Skeletal muscle tissue (tissue), 4 donors: Measurements from ENCODE around the gene IGSF9. TPM values are rescaled to one million over a fixed set of nuclear protein-coding genes. Genes with fewer than 3 reads are reported as not detected.

Source experiments
- H3K27ac ChIP-seq: one replicate; pipeline ENCODE4 v1.7.0; 2013; ENCODE audit warnings: mild to moderate bottlenecking, low read depth, low read length, inconsistent platforms
- H3K27me3 ChIP-seq, 3 donors: one replicate each; pipeline ENCODE4 v1.7.0; 2013; ENCODE audit warnings: low read length in 3 of 3; ENCODE audit not compliant: control insufficient read depth in 3 of 3, insufficient read depth in 3 of 3
- H3K36me3 ChIP-seq, 3 donors: one replicate each; pipeline ENCODE4 v1.7.0; 2013; ENCODE audit warnings: low read length in 3 of 3; ENCODE audit not compliant: control insufficient read depth in 3 of 3, insufficient read depth in 3 of 3
- H3K4me1 ChIP-seq, 3 donors: one replicate each; pipeline ENCODE4 v1.7.0; 2013; ENCODE audit warnings: low read length in 3 of 3, mild to moderate bottlenecking in 3 of 3; ENCODE audit not compliant: control insufficient read depth in 3 of 3, insufficient read depth in 3 of 3
- H3K4me3 ChIP-seq, 3 donors: one replicate each; pipeline ENCODE4 v1.7.0; 2013; ENCODE audit warnings: low read length in 3 of 3
- H3K9ac ChIP-seq, 3 donors: one replicate each; pipeline ENCODE4 v1.7.0; 2013; ENCODE audit warnings: low read length in 3 of 3, mild to moderate bottlenecking in 3 of 3, moderate library complexity in 2 of 3, low read depth in 1 of 3
- H3K9me3 ChIP-seq, 3 donors: one replicate each; pipeline ENCODE4 v1.7.0; 2013; ENCODE audit warnings: low read length in 3 of 3; ENCODE audit not compliant: control insufficient read depth in 3 of 3
- total RNA-seq: library from RNA; depleted of rRNA; stranded (reverse); fragments of >200 nt; gene quantifications from one replicate; pipeline ENCODE4 v1.2.3, GENCODE V29; 2014
- donor health status: Osteomylitis.

The IGSF9 gene
- total RNA-seq, 1 donor from 2014 or later: under 0.01 TPM

DNA sequence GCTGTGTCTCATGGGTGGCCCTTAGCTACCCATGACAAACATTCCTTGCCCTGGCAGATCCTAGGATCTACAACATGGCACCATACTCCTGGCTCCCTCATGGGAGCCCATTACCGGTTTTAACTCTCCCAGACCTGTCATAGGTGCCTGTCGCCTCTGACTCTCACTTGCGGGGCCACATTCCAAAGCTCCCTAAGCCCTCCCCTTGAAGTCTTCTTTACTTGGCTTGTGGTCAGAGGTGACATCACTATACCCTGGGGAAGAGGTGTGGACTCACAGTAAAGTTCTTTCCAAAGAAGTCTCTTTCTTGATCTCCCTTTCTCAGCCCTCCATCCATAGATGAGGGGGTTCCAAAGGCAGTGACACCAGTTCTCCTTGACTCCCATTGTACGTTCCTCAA, 14.0 kb upstream of the IGSF9 start:
- Histone ChIP-seq H3K9me3 (no peaks in the 10 kb centered on the region), H3K36me3 (no peaks in the 10 kb centered on the region), H3K4me1 (no peaks in the 10 kb centered on the region), H3K27me3 (peaks cover 0 to 4% (median 4%) of the 10 kb centered on the region in 3 donors), H3K27ac (no peak overlapping the region), H3K9ac (no peak overlapping the region), H3K4me3 (no peak overlapping the region)

DNA sequence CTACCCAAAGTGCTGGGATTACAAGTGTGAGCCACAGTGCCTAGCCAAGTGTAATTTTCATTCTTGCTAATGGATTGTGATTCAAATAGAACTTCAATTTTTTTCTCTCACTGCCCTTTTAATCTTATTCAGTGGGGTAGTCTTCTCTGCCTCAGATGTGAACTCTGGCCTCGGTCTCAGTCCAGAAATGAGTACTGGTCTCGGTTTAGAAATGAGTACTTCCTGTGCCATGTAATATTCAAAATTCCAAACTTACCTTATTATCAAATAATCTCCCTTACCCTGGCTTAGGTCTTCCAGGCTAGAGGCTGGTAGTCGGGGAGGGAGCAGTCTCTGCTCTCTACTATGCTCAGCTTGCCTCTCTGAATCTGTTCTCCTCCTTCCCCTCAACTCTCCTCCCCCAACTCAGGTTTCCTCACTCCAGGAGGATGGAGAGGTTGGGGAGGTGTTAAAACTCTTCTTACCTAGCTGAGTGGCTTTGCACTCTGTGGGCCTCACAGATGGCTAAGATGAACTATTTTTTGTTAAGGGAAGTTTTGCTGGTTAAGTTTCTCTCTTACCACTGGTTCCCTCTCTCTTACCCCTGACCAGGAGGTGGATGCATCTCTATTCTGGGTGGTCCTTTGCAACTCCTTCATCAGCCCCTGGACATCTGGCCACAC, 13.4 kb upstream of the IGSF9 start:
- Histone ChIP-seq H3K9me3 (no peaks in the 10 kb centered on the region), H3K9ac (no peak overlapping the region), H3K27ac (no peak overlapping the region), H3K4me3 (no peak overlapping the region), H3K36me3 (no peaks in the 10 kb centered on the region), H3K4me1 (no peaks in the 10 kb centered on the region), H3K27me3 (peaks cover 2 to 8% (median 7%) of the 10 kb centered on the region in 3 donors)

DNA sequence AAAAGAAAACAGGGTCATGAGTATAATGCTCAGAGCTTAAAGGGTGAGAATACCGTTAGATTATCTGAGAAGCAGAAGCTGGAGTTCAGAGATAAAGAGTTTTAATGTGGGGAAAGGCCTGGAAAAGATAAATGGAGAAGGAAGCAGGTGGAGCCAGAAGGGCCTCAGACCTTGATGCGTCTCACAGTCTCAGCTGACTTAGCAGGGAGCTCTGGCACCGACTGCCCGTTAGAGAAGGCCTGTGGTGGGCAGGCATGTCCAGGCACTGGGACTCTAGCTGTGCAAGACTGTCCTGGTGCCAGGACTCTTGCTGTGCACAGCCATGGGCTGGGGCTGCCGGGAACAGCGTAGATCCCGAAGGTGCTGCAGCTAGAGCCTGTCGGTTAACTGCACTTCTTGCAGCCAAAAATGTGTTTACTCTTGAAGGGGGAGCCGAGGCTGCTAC, 12.4 kb upstream of the IGSF9 start:
- no peaks in the 10 kb centered on the region for H3K36me3 ChIP-seq

DNA sequence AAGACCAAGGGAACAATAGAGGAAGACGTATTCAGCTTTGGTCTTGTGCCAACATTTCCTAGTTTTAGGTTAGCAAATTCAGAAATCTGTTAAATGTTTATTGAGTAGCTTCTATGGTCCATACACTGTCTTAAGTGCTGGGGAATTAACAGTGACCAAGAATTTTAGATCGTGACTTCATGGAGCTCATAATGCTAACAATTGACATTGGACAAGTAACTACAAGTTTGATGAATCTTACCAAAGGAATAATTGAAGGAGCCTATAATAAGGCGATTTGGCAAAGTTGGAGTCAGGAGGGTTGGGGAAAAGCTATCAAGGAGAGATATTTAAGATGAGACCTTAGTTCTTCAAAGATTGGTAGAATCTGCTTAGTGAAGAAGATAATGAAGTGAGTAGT, 10.0 kb upstream of the IGSF9 start:
- Histone ChIP-seq H3K36me3 (no peaks in the 10 kb centered on the region), H3K4me3 (no peak overlapping the region), H3K27ac (no peak overlapping the region), H3K9me3 (no peaks in the 10 kb centered on the region), H3K9ac (no peak overlapping the region), H3K27me3 (peaks cover 14 to 20% (median 17%) of the 10 kb centered on the region in 3 donors), H3K4me1 (no peaks in the 10 kb centered on the region)

More for the DNA sequence above, 12.4 kb upstream of the IGSF9 start:
- H3K9ac ChIP-seq: no peak overlapping the region
- no peaks in the 10 kb centered on the region for H3K9me3 ChIP-seq
- no peak overlapping the region for H3K4me3 ChIP-seq
- peaks cover 12 to 17% (median 14%) of the 10 kb centered on the region in 3 donors for H3K27me3 ChIP-seq
- no peak overlapping the region for H3K27ac ChIP-seq
- H3K4me1 ChIP-seq: no peaks in the 10 kb centered on the region

DNA sequence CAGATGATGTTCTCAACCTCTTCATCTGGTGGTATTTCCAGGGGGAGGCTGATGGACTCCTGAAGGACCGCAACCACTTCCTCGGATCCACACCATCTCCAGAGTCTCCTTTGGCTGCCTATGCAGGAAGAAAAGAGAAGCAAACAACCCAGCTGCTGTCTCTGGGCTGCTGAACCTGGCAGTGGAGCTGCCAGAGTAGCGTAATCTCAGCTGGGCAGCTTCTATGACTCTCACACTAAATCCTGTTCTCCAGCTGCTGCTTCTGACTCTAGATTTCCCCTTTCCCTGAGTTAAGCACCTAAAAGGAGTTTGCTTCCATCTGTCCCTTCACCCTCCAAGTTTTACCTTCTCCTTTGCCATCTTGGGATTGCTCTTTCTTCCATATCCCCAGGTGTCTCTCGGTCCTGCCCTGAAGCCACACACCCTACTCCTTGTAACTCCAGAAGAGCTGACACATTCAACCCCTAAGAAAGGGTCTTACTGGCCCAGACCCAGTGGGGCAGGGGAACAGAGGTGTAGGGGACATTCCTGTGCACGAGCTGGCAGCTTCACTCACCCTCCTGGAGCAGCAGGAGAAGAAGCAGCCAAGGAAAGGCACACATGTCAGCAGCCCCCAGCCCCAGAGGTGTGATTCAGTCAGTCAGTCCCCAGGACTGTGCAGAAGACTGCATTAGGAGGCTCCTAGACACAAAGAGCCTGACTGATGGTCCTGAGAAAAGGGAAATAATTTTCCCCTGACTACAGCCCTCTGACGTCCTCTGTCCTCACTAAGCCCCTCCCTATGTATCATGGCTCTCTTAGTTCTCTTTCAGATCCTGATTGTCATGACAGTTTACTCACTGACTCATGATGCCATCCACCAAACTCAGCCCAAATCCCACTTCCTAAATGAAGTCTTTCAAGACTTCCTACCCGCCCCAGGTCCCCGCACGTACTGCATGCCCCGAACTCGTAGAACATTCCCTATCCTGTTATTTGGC, 8.4 kb upstream of the IGSF9 start, which contains the start of gene SLAMF9:
Gene SLAMF9, minus strand, starts transcription at position 702 of the 980 bp plus-strand sequence. Its CDS starts 100 bp downstream, at position 602.
- H3K9me3 ChIP-seq: no peaks in the 10 kb centered on the region
- H3K4me1 ChIP-seq: no peaks in the 10 kb centered on the region
- no peaks in the 10 kb centered on the region for H3K36me3 ChIP-seq
- peaks cover 14 to 20% (median 14%) of the 10 kb centered on the region in 3 donors for H3K27me3 ChIP-seq
- H3K27ac ChIP-seq: no peak within 1 kb of the TSS
- H3K4me3 ChIP-seq: no peak within 1 kb of the TSS
- H3K9ac ChIP-seq: no peak within 1 kb of the TSS

DNA sequence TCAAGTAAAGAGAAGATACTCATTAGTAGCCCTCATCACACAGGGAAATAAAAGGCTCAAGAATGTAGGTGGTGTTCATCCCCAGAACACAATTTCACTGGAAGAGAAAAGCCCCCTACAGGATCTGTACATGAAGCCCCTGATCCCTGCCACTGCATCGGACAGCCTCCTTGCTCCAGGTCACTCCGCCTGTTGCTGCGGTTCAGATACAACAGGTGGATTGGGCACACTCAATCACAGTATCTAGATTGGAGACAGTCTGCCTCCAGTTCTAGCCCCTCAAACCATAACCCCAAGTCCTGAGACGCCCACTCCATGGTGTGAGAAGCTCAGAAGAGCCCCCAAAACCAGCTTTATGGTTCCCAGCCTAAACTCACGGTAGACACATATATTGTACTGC, 7.5 kb upstream of the IGSF9 start:
- H3K9ac ChIP-seq: no peak overlapping the region
- H3K9me3 ChIP-seq: no peaks in the 10 kb centered on the region
- H3K4me3 ChIP-seq: no peak overlapping the region
- H3K4me1 ChIP-seq: no peaks in the 10 kb centered on the region
- peaks cover 14 to 20% (median 14%) of the 10 kb centered on the region in 3 donors for H3K27me3 ChIP-seq
- H3K27ac ChIP-seq: no peak overlapping the region
- H3K36me3 ChIP-seq: no peaks in the 10 kb centered on the region

DNA sequence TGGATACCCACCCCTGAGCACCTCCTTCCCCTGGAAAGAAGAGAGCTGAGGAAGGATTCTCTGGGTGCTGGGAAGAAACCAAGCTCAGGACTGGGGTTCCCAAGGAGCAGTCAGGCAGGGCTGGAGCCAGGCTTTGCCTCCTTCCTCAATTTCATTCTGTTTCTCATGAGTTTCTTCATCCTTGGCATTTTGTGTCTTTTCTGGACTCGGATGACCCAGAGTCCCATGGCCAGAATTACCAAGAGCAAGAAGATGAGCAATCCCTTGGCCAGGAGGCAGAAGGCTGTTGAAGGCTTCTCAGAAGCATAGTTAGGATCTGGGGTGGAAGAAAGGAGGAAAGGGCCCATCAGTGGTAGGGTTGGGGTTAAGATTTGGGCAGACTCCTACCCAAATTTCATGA, 6.1 kb upstream of the IGSF9 start:
- no peaks in the 10 kb centered on the region for H3K4me1 ChIP-seq
- H3K36me3 ChIP-seq: no peaks in the 10 kb centered on the region
- H3K27me3 ChIP-seq: peaks cover 14 to 20% (median 14%) of the 10 kb centered on the region in 3 donors
- no peak overlapping the region for H3K9ac ChIP-seq
- H3K4me3 ChIP-seq: no peak overlapping the region
- no peak overlapping the region for H3K27ac ChIP-seq
- no peaks in the 10 kb centered on the region for H3K9me3 ChIP-seq

DNA sequence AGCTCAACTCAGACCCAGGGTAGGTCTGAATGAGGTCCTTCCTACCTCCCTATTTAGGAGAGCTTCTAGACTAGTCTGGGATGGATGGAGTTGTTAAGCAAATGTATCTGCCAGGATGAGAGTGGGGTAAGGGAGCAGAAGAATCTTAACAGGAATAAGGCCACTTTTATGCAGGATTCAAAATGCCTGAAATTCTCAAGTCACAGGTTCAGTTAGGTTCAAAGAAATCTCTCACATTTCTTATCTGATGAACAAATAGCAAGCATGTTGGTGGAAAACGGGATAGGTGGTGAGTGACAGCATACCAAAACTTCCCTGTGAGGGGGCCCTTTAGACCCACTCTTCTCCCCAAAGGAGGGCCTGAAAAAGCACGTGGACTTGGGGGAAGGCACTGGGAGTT, 5.6 kb upstream of the IGSF9 start:
- Histone ChIP-seq H3K27ac (no peak overlapping the region), H3K4me3 (no peak overlapping the region), H3K36me3 (no peaks in the 10 kb centered on the region), H3K27me3 (peaks cover 14 to 20% (median 14%) of the 10 kb centered on the region in 3 donors), H3K9ac (no peak overlapping the region), H3K9me3 (no peaks in the 10 kb centered on the region), H3K4me1 (peaks cover under 1 to 2% (median 1%) of the 10 kb centered on the region in 3 donors)

DNA sequence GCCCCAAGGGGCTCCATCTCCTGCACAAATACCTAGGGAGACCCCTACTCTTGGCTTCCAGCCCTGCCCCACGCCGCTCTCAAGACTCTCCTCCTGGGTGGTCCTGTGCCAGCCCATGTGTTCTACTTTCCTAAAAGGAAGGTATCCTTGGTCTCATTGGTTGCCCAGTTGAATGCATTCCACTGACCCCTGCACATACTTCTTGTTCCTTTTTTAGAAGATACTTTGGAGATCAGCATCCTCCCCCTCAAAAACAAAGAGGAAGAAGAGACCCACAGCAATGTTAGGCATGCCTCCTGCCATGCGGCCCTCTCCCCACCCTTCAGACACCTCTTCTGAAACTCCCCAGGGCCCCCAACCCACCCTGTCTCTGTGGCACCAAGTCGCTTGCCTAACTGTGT, 4.6 kb upstream of the IGSF9 start:
- Histone ChIP-seq H3K4me3 (no peak overlapping the region), H3K27ac (no peak overlapping the region), H3K27me3 (peaks cover 14 to 22% (median 17%) of the 10 kb centered on the region in 3 donors), H3K4me1 (peaks cover 10 to 11% (median 10%) of the 10 kb centered on the region in 3 donors), H3K36me3 (no peaks in the 10 kb centered on the region), H3K9me3 (no peaks in the 10 kb centered on the region), H3K9ac (no peak overlapping the region)

DNA sequence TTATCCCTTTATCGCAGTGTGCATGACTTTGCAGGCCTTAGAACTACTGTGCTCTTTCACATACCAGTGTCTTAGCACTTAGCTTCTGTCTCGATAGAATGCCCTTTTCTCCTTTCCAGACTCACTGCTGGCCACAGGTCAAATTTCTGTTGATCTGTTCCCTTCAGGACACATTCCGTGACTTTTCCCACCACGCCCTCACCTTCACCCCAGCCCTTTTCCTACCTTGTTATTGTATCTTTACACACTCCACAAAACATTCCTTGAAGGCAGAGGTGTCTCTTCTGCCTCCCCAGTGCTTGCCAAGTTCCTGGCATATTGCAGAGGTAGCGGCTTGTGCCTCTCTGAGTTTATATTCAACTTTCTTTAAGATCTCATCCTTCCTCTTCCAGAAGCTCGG, 3.7 kb upstream of the IGSF9 start:
- H3K9me3 ChIP-seq: no peaks in the 10 kb centered on the region
- no peak overlapping the region for H3K9ac ChIP-seq
- peaks cover 21 to 31% (median 25%) of the 10 kb centered on the region in 3 donors for H3K27me3 ChIP-seq

More for the DNA sequence above, 3.7 kb upstream of the IGSF9 start:
- Histone ChIP-seq H3K4me3 (no peak overlapping the region), H3K27ac (no peak overlapping the region), H3K4me1 (peaks cover 10 to 11% (median 11%) of the 10 kb centered on the region in 3 donors), H3K36me3 (no peaks in the 10 kb centered on the region)
